HFFc6 (cell line): Measurements from ENCODE around the gene EIF4H. TPM values are rescaled to one million over a fixed set of nuclear protein-coding genes. Genes with fewer than 3 reads are reported as not detected.

ENCODE experiments used
- DNase-seq: peaks from one replicate; pipeline ENCODE4 v3.0.0-alpha.2; 2018
- H3K27ac Mint-ChIP-seq: 2 replicates; pipeline ENCODE4 v1.8.0; 2020; ENCODE audit warnings: mild to moderate bottlenecking, mixed read lengths
- H3K27me3 Mint-ChIP-seq: 2 replicates; pipeline ENCODE4 v1.8.0; 2021; ENCODE audit warnings: mild to moderate bottlenecking, moderate library complexity, mixed read lengths; ENCODE audit not compliant: insufficient read depth
- H3K36me3 Mint-ChIP-seq: 2 replicates; pipeline ENCODE4 v1.8.0; 2021; ENCODE audit warnings: low read depth, mixed read lengths
- H3K4me1 Mint-ChIP-seq: 2 replicates; pipeline ENCODE4 v1.8.0; 2020; ENCODE audit warnings: low read depth, mixed read lengths
- H3K4me3 Mint-ChIP-seq: 2 replicates; pipeline ENCODE4 v1.8.0; 2020; ENCODE audit warnings: mild to moderate bottlenecking, moderate library complexity, mixed read lengths
- H3K9me3 Mint-ChIP-seq: 2 replicates; pipeline ENCODE4 v1.8.0; 2020; ENCODE audit warnings: mild to moderate bottlenecking, mixed read lengths
- CTCF ChIP-seq: fragments of 200-600 bp; sonication (generic); IDR thresholded peaks from 2 replicates; pipeline ENCODE4 v1.5.0; 2021; ENCODE audit warnings: antibody characterized with exemption, mild to moderate bottlenecking
- total RNA-seq, 6 experiments: library from RNA; stranded (reverse); fragmentation: NEBNext Ultra II Directional; extraction: Animal tissue kit (Norgen Biotek cat#: 25700); gene quantifications; 2 replicates in 1 of 6; 3 replicates in 5 of 6; pipeline ENCODE4 v1.2.3, GENCODE V29; 2021

Gene EIF4H
- total RNA-seq, 6 experiments from 2014 or later: 344 to 392 (median 380) TPM

DNA sequence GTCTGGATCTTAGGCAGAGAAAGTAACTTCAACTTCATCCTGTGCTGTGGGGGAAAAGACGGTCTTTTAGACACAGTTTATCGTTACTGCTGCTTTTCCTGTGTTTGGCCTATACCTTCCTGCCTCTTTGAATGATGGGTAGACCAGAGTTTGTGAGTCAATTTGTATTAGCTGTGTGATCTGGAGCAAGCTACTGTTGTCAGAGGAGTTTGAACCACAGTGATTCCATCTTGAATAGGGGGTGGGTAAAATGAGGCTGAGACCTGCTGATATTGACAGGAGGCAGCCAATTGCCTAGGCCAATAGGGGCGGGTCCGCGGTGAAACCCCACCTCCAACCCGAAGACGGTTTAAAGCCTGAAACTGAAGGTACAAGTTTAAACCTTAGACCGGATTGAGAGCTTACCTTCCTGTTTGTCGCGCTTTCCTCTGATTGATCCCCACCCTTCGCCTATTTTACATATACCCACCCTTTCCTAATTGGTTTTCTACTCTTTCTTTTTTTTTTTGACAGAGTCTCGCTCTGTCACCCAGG, 35.8 kb upstream of the EIF4H start:
- no peaks in the 10 kb centered on the region for H3K9me3 Mint-ChIP-seq
- H3K27ac Mint-ChIP-seq: no peak overlapping the region
- no peak for DNase-seq
- H3K4me1 Mint-ChIP-seq: peaks cover 14% of the 10 kb centered on the region
- H3K27me3 Mint-ChIP-seq: no peaks in the 10 kb centered on the region; the same call in 1 of the 2 replicates
- no peak overlapping the region for H3K4me3 Mint-ChIP-seq
- TF ChIP-seq CTCF: no peak
- H3K36me3 Mint-ChIP-seq: no peaks in the 10 kb centered on the region

DNA sequence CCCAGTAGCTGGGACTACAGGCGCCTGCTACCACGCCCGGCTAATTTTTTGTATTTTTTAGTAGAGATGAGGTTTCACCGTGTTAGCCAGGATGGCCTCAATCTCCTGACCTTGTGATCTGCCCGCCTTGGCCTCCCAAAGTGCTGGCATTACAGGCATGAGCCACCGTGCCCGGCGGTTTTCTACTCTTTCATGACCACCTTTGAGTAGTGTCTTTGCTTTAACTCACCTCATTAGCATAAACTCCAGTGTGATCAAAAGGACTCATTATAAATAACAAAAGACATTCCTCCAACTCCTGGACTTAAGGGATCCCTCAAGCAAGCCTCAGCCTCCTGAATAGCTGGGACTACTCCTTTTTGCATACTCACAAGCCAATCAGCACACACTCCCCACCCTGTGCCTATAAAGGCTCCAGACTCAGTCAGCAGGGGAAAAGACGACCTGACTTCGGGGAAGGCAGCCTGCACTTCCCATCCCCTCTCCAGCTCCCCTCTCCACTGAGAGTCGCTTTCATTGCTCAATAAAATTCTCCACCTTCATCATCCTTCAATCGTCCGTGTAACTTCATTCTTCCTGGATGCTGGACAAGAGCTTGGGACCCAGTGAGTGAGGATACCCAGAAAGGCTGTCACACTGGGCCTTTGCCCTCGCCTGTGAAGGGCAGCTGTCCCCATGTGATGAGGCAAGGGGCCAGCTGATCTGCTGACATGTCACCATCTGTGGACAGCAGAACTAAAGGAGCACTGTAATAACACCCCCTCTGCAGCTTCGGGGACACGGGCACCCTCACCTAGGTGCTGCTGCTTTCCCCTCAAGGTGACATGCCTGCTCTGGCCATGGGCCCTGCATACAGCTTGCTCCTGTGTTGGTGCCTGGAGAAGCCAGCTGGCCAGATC, 35.0 kb upstream of the EIF4H start:
- Mint-ChIP-seq H3K27me3 (no peaks in the 10 kb centered on the region; the same call in 1 of the 2 replicates), H3K36me3 (no peaks in the 10 kb centered on the region), H3K4me3 (no peak overlapping the region), H3K27ac (no peak overlapping the region), H3K9me3 (no peaks in the 10 kb centered on the region), H3K4me1 (peaks cover 7% of the 10 kb centered on the region)
- TF ChIP-seq CTCF: no peak
- no peak for DNase-seq

DNA sequence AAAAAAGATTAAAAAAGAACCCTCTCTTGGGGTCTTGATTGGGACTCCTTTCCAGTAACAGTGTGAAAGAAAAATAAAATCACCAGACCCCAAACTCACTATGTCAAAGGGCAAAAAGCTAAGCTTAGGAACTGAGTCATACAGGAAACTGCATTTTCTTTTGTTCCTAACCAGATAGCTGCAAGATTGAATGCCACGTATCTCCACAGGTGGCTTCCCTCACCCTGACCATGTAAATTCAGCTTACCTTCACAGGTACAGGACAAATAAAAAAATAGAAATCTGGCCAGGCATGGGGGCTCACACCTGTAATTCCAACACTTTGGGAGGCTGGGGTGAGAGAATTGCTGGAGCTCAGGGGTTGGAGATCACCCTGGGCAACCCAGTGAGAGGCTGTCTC, 32.5 kb upstream of the EIF4H start:
- peaks cover 6% of the 10 kb centered on the region; the same call in 1 of the 2 replicates for H3K9me3 Mint-ChIP-seq
- peaks cover 5% of the 10 kb centered on the region for H3K27me3 Mint-ChIP-seq
- DNase-seq: no peak
- H3K4me1 Mint-ChIP-seq: peaks cover 5% of the 10 kb centered on the region; the same call in 1 of the 2 replicates
- H3K36me3 Mint-ChIP-seq: no peaks in the 10 kb centered on the region; the same call in 1 of the 2 replicates
- no peak for TF ChIP-seq CTCF
- H3K27ac Mint-ChIP-seq: no peak overlapping the region
- H3K4me3 Mint-ChIP-seq: no peak overlapping the region

- no peak for DNase-seq
- peaks cover 5% of the 10 kb centered on the region; the same call in 1 of the 2 replicates for H3K4me1 Mint-ChIP-seq
- peaks cover 6% of the 10 kb centered on the region; the same call in 1 of the 2 replicates for H3K9me3 Mint-ChIP-seq
- no peak for TF ChIP-seq CTCF
- no peaks in the 10 kb centered on the region; the same call in 1 of the 2 replicates for H3K36me3 Mint-ChIP-seq
- peaks cover 5% of the 10 kb centered on the region for H3K27me3 Mint-ChIP-seq
- H3K27ac Mint-ChIP-seq: no peak overlapping the region
- no peak overlapping the region for H3K4me3 Mint-ChIP-seq
Measured at GRCh38 chr7:74143383-74143782, 30.8 kb upstream of the EIF4H start.

- Mint-ChIP-seq H3K27ac (no peak overlapping the region), H3K4me1 (no peaks in the 10 kb centered on the region), H3K36me3 (no peaks in the 10 kb centered on the region; the same call in 1 of the 2 replicates), H3K9me3 (peaks cover 6% of the 10 kb centered on the region; the same call in 1 of the 2 replicates), H3K4me3 (no peak overlapping the region), H3K27me3 (peaks cover 5% of the 10 kb centered on the region)
- TF ChIP-seq CTCF: no peak
- no peak for DNase-seq
Measured at GRCh38 chr7:74148491-74148890, 25.7 kb upstream of the EIF4H start.
